ENCODE measurements around the gene TEKTIP1.

The TEKTIP1 gene

GRCh38 chr19:3494559-3494958 lies 44.4 kb upstream of the TEKTIP1 start:
- in situ Hi-C loops (cut with HindIII; ENCODE audit: low sequenced_read_pairs) = no loop called here
- no peak overlapping the region for H3K4me3 ChIP-seq (ENCODE audit: low read depth, low read length)
- no peak for DNase-seq (ENCODE audit: low read depth)
- TF ChIP-seq CTCF (IDR thresholded peaks at IDR 0.05; ENCODE audit: low read depth, low read length, missing control alignments) = no peak

- in situ Hi-C loops (cut with HindIII; ENCODE audit: low sequenced_read_pairs) = no loop called here
- DNase-seq (ENCODE audit: low read depth) = no peak
- no peak overlapping the region for H3K4me3 ChIP-seq (ENCODE audit: low read depth, low read length)
- TF ChIP-seq CTCF (IDR thresholded peaks at IDR 0.05; ENCODE audit: low read depth, low read length, missing control alignments) = no peak
Measured at GRCh38 chr19:3496392-3497273, 42.3 kb upstream of the TEKTIP1 start.

- no peak overlapping the region for H3K4me3 ChIP-seq (ENCODE audit: low read depth, low read length)
- DNase-seq (ENCODE audit: low read depth) = no peak
- in situ Hi-C loops (cut with HindIII; ENCODE audit: low sequenced_read_pairs) = no loop called here
- TF ChIP-seq CTCF (IDR thresholded peaks at IDR 0.05; ENCODE audit: low read depth, low read length, missing control alignments) = no peak
Measured at GRCh38 chr19:3497757-3498520, 41.0 kb upstream of the TEKTIP1 start.

- peak overlapping the region; percentile 58 for H3K4me3 ChIP-seq (ENCODE audit: low read depth, low read length)
- TF ChIP-seq CTCF (IDR thresholded peaks at IDR 0.05; ENCODE audit: low read depth, low read length, missing control alignments) = no peak
- no peak for DNase-seq (ENCODE audit: low read depth)
- in situ Hi-C loops (cut with HindIII; ENCODE audit: low sequenced_read_pairs) = no loop called here
Measured at GRCh38 chr19:3499738-3500428, 39.1 kb upstream of the TEKTIP1 start.

- in situ Hi-C loops (cut with HindIII; ENCODE audit: low sequenced_read_pairs) = no loop called here
- TF ChIP-seq CTCF (IDR thresholded peaks at IDR 0.05; ENCODE audit: low read depth, low read length, missing control alignments) = no peak
Measured at GRCh38 chr19:3500429-3501101, 38.4 kb upstream of the TEKTIP1 start, which contains the start of gene DOHH. Gene DOHH, minus strand, starts transcription at chr19:3500674. Its CDS starts 3,860 bp downstream, at chr19:3496814.

GRCh38 chr19:3501780-3502179 lies 37.2 kb upstream of the TEKTIP1 start:
- no peak for TF ChIP-seq CTCF (IDR thresholded peaks at IDR 0.05; ENCODE audit: low read depth, low read length, missing control alignments)
- in situ Hi-C loops (cut with HindIII; ENCODE audit: low sequenced_read_pairs) = no loop called here
- DNase-seq (ENCODE audit: low read depth) = no peak
- no peak overlapping the region for H3K4me3 ChIP-seq (ENCODE audit: low read depth, low read length)

More at GRCh38 chr19:3500429-3501101, 38.4 kb upstream of the TEKTIP1 start, which contains the start of gene DOHH:
- peak within 1 kb of the TSS; percentile 58 for H3K4me3 ChIP-seq (ENCODE audit: low read depth, low read length)
- DNase-seq (ENCODE audit: low read depth) = peak; percentile 96

All from astrocyte of the cerebellum (primary cell).